GM12874 (cell line): Measurements from ENCODE around the gene PAQR4.
A peak's percentile ranks its signal among the peaks of the same experiment; 100 is the strongest.

Experiments used
- CTCF ChIP-seq: IDR thresholded peaks from 2 replicates; pipeline ENCODE4 v1.5.1; 2011; ENCODE audit warnings: low read depth, mild to moderate bottlenecking, control low read depth, low read length, moderate library complexity; ENCODE audit not compliant: insufficient read depth

PAQR4 gene

GRCh38 chr16:2927010-2927646, 42.0 kb upstream of the PAQR4 start:
- peak; percentile 88 for TF ChIP-seq CTCF

- no peak for TF ChIP-seq CTCF
Observed at GRCh38 chr16:2928796-2929195, 40.4 kb upstream of the PAQR4 start.

- TF ChIP-seq CTCF = no peak
Observed at GRCh38 chr16:2929693-2930092, 39.5 kb upstream of the PAQR4 start.

- TF ChIP-seq CTCF = no peak
Observed at GRCh38 chr16:2930236-2930635, 38.9 kb upstream of the PAQR4 start.

GRCh38 chr16:2933136-2933535, 36.0 kb upstream of the PAQR4 start:
- TF ChIP-seq CTCF = no peak

- TF ChIP-seq CTCF = no peak
Observed at GRCh38 chr16:2933701-2934100, 35.4 kb upstream of the PAQR4 start.

GRCh38 chr16:2934450-2934849, 34.7 kb upstream of the PAQR4 start:
- no peak for TF ChIP-seq CTCF
